Thymus (tissue), 11 donors: ENCODE measurements around the gene PDE6A. TPM values are rescaled to one million over a fixed set of nuclear protein-coding genes. Genes with fewer than 3 reads are reported as not detected.

Experiments used
- DNase-seq, 9 donors: peaks; one replicate each; pipeline ENCODE4 v3.0.0-alpha.2; 2013; ENCODE audit warnings: low spot score in 9 of 9, low read depth in 6 of 9, missing footprints in 1 of 9
- H3K27ac ChIP-seq, 2 donors: one replicate each; pipeline ENCODE4 v1.5.1; 2013; ENCODE audit warnings: control low read depth in 1 of 2, low read depth in 1 of 2, low read length in 1 of 2, mild to moderate bottlenecking in 1 of 2, moderate library complexity in 1 of 2
- H3K27me3 ChIP-seq, 2 donors: one replicate each; pipeline ENCODE4 v1.5.1; 2013; ENCODE audit warnings: low read length in 1 of 2; ENCODE audit not compliant: control insufficient read depth in 2 of 2, insufficient read depth in 1 of 2
- H3K36me3 ChIP-seq, 2 donors: one replicate each; pipeline ENCODE4 v1.5.1; 2013; ENCODE audit warnings: low read length in 1 of 2, mild to moderate bottlenecking in 1 of 2, moderate library complexity in 1 of 2; ENCODE audit not compliant: control insufficient read depth in 2 of 2, insufficient read depth in 2 of 2
- H3K4me1 ChIP-seq, 2 donors: one replicate each; pipeline ENCODE4 v1.5.1; 2013; ENCODE audit warnings: low read length in 2 of 2; ENCODE audit not compliant: control insufficient read depth in 2 of 2, insufficient read depth in 2 of 2
- H3K4me3 ChIP-seq, 2 donors: one replicate each; pipeline ENCODE4 v1.5.1; 2013; ENCODE audit warnings: low read length in 2 of 2, control low read depth in 1 of 2, mild to moderate bottlenecking in 1 of 2
- H3K9me3 ChIP-seq, 2 donors: one replicate each; pipeline ENCODE4 v1.5.1; 2013; ENCODE audit warnings: low read length in 1 of 2, mild to moderate bottlenecking in 1 of 2; ENCODE audit not compliant: control insufficient read depth in 2 of 2, insufficient read depth in 1 of 2
- WGBS: extraction: QIAGEN DNeasy Blood & Tissue Kit; methylation state at CpG from one replicate; pipeline ENCODE4 v1.1.7; 2013; 5-methylcytosine and 5-hydroxymethylcytosine counted together
- polyA plus RNA-seq: library from polyadenylated mRNA; stranded (reverse); fragments of 200-250 nt; gene quantifications from one replicate; pipeline ENCODE4 v1.2.3, GENCODE V29; 2013
- total RNA-seq: library from RNA; stranded (reverse); fragments of 120-200 nt; gene quantifications from one replicate; pipeline ENCODE4 v1.2.4, GENCODE V29; 2013
- donor health status: healthy.

PDE6A gene
- total and polyA plus RNA-seq, 2 donors = under 0.01 to 0.16 TPM

DNA sequence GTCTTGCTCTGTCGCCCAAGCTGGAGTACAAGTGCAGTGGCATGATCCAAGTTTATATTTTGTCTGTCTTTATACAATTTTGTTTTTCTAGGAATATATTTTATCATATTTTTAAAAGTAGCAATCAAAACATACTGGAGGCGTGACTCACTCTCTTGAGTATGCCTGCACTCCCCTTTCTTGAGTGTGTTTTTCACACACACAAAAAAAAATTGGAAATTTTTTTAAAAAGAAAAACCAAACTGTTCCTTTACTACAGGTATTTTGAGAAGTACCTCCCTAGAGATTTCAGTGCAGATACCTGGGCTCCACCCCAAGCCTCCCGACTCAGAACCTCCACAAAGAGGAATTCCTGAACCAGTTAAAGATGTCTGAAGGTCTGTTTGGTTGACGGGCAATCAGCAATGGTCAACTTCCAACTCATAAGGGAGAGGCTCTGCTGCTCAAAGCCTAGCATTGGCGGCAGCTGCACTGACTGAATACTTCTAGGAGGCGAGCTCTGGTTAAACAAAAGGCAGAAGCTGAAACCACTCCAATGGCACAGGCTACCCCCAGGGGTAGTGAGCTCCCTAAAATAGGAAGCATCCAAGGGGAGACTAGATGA, 27.4 kb downstream of the PDE6A start:
- 94% methylated on average over 6 of the region's 6 CpGs for WGBS

DNA sequence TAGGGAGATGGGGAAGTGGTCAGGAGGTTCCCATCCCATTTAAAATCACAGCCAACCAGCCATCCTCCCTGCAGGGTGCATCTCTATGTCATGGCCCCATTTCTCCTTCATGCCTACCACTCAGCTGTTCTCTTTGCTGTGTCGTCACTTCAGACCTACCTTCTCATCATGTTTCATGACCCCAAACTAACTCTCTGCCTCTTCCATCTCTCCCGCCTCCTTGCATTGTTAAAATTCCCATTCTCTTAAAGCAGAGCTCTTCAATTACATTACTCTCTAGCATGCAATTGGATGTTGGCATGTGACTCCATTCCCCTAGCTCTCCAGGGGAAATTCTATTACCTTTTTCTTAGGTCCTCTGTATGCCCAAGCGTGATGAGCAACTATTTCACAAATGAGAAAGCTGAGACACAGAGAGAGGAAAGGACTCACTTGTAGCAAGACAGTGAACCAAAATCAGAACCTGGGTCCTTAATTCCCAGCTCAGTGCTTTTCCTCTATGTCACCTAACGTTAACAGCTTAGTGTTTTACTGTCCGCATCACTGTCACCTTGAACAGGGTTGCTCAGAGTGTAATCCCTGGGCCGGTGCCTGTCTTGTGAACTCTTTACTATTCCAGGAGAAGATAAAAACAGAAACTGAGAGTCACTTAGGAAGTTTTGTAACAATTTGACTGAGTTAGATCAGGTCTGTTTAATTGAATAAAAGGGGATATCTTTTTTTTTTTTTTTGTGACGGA, 28.1 kb downstream of the PDE6A start:
- Histone ChIP-seq H3K4me1 (no peaks in the 10 kb centered on the region), H3K27ac (no peak overlapping the region), H3K9me3 (no peaks in the 10 kb centered on the region), H3K36me3 (no peaks in the 10 kb centered on the region), H3K4me3 (no peak overlapping the region), H3K27me3 (no peaks in the 10 kb centered on the region)
- 97% methylated on average over 7 of the region's 7 CpGs for WGBS
- DNase-seq = no peak

More for the DNA sequence above, 27.4 kb downstream of the PDE6A start:
- Histone ChIP-seq H3K4me3 (no peak overlapping the region), H3K9me3 (no peaks in the 10 kb centered on the region), H3K27me3 (no peaks in the 10 kb centered on the region), H3K27ac (no peak overlapping the region), H3K4me1 (no peaks in the 10 kb centered on the region), H3K36me3 (no peaks in the 10 kb centered on the region)
- no peak for DNase-seq

DNA sequence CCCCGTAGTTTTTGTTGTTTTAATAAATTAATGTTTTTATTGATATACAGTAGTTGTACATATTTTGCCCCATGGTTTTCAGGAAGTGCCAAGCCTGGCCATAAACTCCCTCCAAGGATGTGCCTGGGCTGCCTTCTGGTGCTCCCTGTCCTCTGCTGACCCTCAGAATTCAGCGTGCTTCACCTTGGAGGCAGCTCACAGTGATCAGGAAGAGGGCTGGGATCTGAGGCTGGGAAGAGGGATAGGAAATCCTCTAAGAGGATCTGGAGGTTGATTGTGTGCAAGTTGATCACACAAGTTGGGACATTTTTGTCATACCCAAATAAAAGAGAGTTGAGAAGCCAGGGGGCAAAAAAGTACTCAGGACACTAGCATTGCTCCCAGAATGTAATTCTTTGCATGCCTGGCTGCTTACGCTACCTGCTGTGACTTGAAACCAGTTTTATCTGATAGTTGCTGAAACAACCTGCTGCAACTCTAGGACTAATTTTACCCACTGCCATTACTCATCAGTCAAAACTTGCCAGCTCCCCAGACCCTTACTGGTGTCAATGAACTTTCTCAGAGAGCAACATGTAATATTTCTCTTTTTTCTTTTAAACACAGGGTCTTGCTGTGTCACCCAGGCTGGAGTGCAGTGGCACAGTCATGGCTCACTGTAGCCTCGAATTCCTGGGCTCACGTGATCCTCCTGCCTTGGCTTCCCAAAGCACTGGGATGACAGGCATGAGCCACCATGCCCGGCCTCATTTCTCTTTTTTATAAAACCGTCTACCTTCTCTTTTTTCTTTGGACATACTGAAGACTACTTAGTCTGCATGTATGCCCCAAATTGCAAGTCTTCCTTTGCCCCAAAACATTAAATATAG, 29.0 kb downstream of the PDE6A start:
- no peak overlapping the region for H3K4me3 ChIP-seq
- H3K9me3 ChIP-seq = no peaks in the 10 kb centered on the region
- H3K4me1 ChIP-seq = no peaks in the 10 kb centered on the region
- no peaks in the 10 kb centered on the region for H3K36me3 ChIP-seq
- no peaks in the 10 kb centered on the region for H3K27me3 ChIP-seq
- WGBS = 95% methylated on average over 7 of the region's 7 CpGs
- no peak for DNase-seq
- H3K27ac ChIP-seq = no peak overlapping the region

DNA sequence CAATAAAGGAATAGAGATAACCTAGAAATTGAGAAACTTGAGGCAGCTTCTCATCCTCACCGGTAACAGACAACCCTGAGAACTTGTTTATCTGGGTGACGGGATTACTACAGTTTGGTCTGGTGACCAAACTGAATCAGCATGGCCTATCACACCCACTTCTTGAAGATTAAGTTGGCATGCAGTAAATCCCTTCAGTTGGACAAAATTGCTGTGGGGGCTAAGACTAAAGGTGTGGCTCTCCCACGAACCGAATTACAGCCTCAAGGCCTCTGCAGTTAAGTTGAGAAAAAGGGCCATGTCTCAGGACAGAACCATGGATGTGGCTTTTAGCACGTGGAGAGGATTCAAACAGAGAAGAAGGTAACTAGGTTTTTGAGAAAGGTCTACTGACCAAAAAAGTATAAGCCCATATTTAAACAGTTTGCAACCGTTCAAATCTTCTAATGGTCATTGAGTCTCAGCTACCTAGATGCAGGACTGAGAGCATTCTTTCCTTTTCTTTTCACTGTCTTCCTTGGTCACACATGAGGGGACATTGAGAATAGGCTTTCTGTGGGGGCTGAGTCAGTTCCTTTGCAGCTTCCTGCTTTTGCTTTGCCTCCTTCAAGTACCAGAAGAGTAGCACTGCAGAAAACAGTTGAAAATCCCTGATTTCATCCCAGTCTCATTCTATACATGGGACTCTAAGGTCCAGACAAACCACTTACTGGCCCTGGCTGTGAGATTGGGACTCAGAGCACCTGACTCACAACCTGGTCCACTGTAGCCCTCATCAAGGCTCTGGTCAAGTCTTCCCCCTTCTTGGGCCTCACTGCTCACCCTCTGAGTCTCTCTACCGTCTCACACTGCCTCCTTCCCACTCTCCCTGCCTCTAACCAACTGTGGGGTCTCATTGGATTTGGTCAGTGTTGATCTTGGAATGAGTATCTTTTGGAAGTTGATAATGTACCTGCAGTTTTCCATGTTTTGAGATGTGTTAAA, 30.9 kb downstream of the PDE6A start:
- Histone ChIP-seq H3K27ac (no peak overlapping the region), H3K4me3 (no peak overlapping the region), H3K9me3 (no peaks in the 10 kb centered on the region), H3K36me3 (no peaks in the 10 kb centered on the region), H3K4me1 (no peaks in the 10 kb centered on the region), H3K27me3 (no peaks in the 10 kb centered on the region)
- no peak for DNase-seq
- 92% methylated on average over 7 of the region's 7 CpGs for WGBS

DNA sequence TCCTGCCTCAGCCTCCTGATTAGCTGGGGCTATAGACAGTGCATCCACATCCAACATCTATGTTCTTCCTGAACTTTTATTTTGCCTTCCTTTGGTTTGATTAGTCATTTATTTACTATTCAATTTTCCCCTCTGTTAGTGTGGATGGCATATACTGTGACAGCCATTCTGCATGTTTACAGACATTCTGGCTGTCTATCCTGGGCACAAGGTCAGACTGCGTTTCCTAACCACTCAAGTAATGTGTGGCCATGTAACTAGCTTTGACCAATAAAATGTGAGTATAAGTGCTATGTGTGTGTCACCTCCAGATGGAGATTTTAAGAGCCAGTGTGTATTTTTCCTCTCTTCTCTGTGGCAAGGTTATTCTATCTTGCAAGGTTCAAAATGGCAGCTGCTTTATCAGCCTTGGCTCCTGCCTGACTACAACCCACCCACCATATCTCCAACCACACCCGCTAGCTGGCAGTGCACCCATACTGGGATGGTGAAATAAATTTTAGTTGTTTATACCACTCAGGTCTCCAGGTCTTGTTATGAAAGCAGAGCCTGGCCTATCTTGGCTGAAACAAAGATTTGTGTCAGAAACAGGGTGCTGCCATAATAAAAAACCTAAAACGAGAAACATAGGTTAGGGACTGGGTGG, 32.2 kb downstream of the PDE6A start:
- no peak for DNase-seq
- no peak overlapping the region for H3K4me3 ChIP-seq
- no peak overlapping the region for H3K27ac ChIP-seq
- 97% methylated on average over 3 of the region's 3 CpGs for WGBS
- no peaks in the 10 kb centered on the region for H3K9me3 ChIP-seq
- H3K27me3 ChIP-seq = no peaks in the 10 kb centered on the region
- no peaks in the 10 kb centered on the region for H3K36me3 ChIP-seq
- no peaks in the 10 kb centered on the region for H3K4me1 ChIP-seq

DNA sequence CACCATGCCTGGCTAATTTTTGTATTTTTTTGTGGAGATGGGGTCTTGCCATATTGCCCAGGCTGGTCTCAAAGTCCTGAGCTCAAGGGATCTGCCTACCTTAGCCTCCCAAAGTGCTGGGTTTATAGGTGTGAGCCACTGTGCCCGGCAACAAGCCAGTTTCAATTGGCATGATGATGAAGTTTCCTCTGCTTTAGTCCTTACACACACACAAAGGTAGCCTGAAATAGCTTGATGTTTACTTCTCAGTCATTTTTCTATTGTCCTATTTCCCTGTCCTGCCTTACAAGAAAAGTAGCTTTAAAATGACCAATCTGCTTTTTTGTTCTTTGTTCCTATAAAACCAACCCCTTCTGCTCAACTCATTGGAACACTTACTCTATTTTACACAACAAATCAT, 33.6 kb downstream of the PDE6A start:
- H3K27ac ChIP-seq = no peak overlapping the region

DNA sequence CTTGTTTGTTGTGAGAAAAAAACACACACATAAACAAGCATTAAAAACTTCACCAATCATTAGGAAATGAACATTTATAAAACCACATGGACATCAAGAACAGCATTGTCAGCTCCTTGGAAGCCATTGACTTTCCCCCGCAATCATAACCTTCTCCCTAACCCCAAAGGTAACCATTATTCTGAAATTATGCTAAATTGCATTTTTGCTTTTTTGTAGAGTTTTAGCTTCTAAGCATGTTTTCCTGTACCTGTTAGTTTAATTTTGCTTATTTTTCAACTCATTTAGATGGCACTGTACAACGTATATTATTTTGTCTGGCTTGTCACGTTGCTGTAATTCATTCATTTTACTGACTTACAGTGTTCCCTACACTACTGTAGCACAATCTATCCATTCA, 36.8 kb downstream of the PDE6A start:
- no peak overlapping the region for H3K27ac ChIP-seq
- WGBS = 93% methylated on average over 3 of the region's 3 CpGs
- no peak for DNase-seq
- H3K9me3 ChIP-seq = no peaks in the 10 kb centered on the region
- no peaks in the 10 kb centered on the region for H3K27me3 ChIP-seq
- H3K4me1 ChIP-seq = no peaks in the 10 kb centered on the region
- no peaks in the 10 kb centered on the region for H3K36me3 ChIP-seq
- H3K4me3 ChIP-seq = no peak overlapping the region

More for the DNA sequence above, 33.6 kb downstream of the PDE6A start:
- Histone ChIP-seq H3K36me3 (no peaks in the 10 kb centered on the region), H3K4me3 (no peak overlapping the region), H3K9me3 (no peaks in the 10 kb centered on the region), H3K27me3 (no peaks in the 10 kb centered on the region), H3K4me1 (no peaks in the 10 kb centered on the region)
- no peak for DNase-seq
- 96% methylated on average over 1 of the region's 1 CpG for WGBS

DNA sequence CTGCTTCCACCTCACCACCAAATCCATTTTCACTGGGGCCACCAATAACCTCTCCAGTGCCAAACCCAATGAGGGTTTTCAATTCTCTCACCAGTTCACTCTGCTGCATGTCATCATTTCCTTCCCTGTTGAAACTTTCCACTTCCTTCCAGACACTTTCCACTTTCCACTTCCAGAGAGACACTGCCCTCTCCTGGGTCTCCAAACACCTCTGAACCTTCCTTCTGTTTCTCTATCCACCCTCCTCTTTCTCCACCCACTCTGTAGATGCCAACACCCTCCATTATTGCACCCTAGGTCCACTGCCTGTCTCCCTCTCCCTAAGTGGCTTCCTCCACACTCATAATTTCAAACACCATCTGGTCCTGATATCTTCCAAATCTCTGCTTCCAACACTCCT, 39.6 kb downstream of the PDE6A start:
- H3K4me3 ChIP-seq = no peak overlapping the region
- no peak overlapping the region for H3K27ac ChIP-seq
- H3K4me1 ChIP-seq = no peaks in the 10 kb centered on the region
- H3K27me3 ChIP-seq = no peaks in the 10 kb centered on the region
- no peaks in the 10 kb centered on the region for H3K9me3 ChIP-seq
- DNase-seq = no peak
- H3K36me3 ChIP-seq = no peaks in the 10 kb centered on the region
